ENCODE data around the gene WDR38.

Gene WDR38

DNA sequence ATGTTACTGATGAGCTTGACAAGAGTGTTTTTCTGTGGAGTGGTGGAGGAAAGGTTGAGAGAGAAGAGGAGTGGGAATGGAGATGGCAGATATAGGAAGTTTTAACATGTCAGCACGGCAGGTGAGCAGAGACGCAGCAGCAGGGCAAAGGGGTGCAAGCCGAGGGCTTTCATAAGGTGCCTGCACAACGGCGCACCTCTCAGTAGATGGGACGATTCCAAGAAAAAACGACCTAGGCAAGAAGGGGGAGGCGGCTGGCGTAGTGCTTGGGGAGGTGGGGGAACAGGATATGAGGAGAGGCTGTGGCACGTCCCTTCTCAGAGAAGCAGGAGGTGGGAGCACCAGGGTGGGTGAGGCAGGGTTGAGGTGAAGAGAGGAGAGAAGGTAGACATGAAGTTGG, 33.2 kb downstream of the WDR38 start:
- DNase-seq, result no peak

DNA sequence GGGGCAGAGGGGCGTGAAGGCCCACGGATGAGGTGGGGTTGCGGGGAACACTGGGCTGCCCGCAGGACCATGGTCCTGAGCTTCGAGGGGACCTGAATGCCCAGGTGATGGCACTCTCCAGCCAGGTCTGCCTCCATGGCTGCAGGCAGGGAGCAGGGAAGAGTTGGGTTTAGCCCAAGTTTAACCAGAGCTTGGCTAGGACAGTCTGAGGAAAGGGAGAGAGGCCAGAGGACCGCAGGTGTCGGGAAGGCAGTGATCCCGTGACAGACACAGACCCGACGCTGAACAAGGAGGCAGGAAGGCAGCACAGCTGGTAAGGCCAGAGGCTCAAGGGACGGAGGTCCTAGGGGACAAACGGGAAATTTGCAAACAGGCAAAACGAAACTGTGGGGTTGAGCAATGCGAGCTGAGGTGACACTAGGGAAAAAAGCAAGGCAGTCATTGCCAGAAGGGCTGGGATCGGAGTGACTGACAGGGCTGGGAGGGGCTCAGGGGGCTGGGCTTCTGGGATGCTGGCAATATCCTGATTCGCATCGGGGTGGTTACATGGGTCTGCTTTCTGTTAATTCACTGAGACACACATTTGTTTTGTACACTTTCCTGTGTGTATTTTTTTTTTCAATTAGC, 33.7 kb downstream of the WDR38 start:
- DNase-seq, result no peak

- no peak for DNase-seq
Observed at GRCh38 chr9:124887832-124888231, 34.6 kb downstream of the WDR38 start.

DNA sequence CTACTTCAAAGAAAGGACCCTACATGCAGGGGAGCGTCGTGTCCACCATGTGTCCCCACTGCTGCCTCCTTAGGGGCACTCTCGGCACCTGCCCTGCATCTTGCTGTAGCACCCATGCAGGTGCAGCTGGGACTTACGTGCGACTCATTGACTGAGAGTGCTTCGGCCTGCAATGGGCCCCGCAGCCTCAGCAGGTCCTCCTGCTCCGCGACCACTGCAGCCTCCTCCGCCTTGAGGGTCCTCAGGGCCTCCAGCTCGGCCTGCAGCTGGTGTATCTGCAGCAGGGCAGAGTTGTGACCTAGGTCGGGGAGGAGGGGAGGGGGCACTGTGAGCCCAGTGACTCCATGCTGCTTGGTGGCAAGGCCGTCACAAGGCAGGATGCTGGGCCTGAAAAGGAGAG, 35.7 kb downstream of the WDR38 start:
- no peak for DNase-seq

DNA sequence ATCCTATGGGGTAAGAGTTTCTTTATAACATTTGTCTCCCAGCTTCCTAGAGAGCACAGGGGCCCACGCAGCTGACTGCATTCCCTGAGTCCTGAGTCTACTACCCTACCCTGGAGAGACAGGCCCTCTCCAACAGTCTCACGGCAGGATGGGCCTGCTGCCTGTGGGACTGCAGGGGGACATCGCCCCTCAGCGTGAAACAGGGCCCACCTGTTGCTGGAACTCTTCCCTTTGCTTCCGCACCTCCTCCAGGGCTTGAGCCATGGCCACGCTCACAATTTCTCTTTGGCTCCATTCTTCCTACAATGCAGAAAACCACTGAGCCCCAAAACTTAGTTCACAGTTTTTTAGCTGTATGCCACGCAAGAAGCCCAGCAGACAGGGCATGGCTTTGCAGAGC, 36.9 kb downstream of the WDR38 start:
- no peak for DNase-seq

DNA sequence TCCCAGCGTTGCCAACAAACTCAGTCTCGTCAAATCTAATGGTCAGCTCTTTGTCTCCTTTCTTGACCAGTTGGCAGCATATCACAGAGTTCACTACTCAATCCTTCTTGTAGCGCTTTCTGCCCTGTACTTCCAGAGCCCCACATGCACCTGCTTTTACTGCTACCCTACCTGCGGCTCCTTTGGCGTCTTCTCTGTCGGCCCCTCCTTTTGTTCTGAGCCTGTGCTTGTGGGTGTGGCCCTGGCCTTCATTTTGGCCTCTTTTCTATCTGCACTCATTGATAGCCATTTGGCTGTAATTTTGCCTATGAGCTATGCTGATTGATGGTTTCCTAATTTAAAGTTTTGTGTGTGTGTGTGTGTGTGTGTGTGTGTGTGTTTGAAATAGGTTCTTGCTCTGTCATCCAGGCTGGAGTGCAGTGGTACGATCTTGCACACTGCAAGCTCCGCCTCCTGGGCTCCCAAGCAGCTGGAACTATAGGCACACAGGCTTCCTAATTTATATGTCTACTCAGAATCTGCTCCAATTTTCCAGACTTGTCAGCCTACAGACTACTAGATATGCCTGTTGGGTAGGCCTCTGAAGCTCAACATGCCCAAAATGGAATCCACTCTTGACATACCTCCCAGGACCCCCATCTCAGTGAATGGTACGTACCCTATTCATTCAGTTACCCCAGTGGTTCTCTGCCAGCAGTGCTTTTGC, 40.9 kb downstream of the WDR38 start:
- no peak for DNase-seq

GRCh38 chr9:124894741-124895170, 41.5 kb downstream of the WDR38 start:
- DNase-seq, result peak; percentile 17

DNA sequence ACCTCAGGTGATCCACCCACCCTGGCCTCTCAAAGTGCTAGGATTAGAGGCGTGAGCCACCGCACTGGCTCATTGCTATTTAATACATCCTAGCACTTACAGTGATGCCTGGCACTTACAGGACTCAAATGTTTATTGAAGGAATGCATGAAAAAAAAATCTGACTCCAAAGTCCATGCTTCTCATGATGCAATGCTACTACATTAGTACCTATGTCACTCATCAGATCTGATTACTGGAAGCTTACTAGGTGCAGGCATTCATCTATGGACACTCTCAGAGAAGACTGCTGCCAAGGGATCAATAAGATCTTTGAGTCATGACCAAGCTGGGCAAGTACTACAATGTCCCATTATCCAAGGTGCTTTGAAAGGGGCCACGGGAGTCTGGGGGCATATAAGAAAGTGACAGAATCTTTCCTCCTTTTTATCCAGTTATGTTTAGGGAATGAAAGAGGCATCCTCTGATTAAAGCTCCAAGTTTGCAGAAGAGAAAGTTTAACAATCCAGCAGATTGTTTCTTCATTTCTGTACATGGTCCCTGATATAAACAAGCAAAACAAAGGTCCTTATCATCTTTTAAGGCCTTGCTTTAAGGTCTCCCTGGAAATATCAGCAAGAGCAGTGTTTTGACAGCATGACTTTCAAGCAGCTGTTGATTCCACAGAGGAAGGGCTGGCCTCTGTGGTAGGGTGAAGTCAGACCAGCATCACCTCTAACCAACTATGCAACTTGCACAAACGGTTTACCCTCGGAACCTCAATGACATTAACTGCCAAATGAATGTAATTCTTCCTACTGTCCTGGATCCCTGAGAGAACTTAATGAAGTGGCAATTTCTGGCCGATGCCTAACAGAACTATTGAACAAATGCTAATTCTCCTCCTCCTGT, 44.6 kb downstream of the WDR38 start:
- no peak for DNase-seq

- DNase-seq, result no peak
Observed at GRCh38 chr9:124899845-124900244, 46.6 kb downstream of the WDR38 start.

DNA sequence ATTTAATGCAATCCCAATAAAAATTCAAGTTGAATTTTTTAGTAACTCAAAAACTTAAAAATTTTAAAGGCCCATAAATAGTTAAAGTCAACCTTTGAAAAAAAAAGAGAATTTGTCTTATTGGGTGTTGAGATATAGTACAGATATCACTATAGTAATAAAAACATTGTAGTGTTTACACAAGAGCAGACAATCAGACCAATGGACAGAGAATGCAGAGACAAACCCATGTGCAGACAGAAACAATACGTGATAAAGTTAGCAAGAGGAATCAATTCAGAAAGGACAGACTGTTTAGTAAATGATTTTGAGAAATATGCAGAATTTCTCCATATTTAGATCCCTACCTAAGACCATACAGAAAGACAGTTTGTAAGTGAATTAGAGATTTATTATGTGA, 53.7 kb downstream of the WDR38 start:
- no peak for DNase-seq
